ENCODE data around the gene CACNB2. TPM values are rescaled to one million over a fixed set of nuclear protein-coding genes. Genes with fewer than 3 reads are reported as not detected.

The CACNB2 gene
- total RNA-seq, 1 donor from 2014 or later: 3.5 TPM

DNA sequence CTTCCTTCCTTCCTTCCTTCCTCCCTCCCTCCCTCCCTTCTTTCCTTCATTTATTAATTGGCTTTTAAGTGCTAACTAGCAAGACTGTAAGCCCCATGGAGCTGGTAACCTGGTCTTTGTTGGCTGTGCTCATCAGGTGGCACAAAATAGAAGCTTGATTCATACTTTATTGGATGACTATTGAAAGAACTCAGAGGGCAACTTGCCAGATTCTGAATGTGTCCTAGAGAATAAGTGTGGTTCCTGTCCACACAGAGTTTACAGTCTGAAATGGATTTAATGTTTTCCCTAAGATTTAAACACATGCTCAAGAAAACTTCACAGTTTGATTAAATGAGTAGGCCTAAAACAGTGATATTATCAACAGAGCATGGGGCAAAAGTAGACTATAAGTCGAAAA is 3.1 kb upstream of the CACNB2 start:
- Mint-ChIP-seq H3K9me3 (no peaks in the 10 kb centered on the region), H3K4me1 (peaks cover 16% of the 10 kb centered on the region)

DNA sequence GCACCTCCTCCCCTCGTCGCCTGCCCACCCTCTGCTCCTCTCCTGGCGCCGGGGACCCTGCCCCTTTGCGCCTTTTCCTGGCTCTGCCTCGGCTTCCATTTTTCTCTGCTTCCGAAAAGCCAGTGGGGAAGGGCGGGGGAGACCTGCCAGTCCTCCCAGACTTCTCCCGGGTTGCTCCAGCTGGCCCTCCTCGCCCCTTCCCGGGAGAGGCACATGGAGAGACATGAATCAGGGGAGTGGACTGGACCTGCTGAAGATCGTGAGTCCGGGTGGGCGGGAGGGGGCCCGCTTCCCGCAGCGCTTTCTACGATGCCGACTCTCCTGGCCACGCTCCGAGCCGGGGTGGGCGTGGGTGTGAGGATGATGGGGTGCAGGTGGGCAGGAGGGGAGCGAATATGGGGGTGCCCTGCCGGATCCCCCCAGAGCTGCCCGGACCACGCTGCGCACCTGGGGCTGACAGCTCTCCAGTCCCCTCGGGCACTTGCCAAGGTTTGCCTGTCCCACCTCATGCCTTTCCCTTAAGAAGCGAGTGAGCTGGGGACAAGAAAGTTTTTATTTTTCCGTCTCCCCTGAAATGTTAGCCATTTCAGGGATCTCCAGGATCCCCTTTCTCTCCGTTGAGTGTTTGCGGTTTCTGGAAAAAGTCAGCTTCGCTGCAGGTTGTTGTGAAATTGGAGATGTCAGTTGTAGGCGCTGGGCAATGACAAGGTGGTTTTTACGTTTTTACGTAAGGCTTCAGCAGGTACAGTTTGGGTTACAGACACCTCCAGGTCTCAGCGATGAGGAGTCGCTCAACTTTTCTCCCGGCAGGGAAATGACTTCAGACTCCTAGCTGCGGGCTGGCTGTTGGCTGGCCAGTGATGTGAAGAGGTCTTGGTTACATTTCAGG is 977 bp downstream of the CACNB2 start:
- no peak overlapping the region for H3K9ac ChIP-seq
- H3K9me3 ChIP-seq (ENCODE audit: low read depth): no peaks in the 10 kb centered on the region
- peaks cover 45% of the 10 kb centered on the region for H3K27me3 ChIP-seq
- no peak overlapping the region for H3K27ac Mint-ChIP-seq
- no peak for TF ChIP-seq EZH2phosphoT487 (IDR thresholded peaks at IDR 0.05)
- TF ChIP-seq EZH2 (IDR thresholded peaks at IDR 0.05): no peak
- TF ChIP-seq, protein P1, sequence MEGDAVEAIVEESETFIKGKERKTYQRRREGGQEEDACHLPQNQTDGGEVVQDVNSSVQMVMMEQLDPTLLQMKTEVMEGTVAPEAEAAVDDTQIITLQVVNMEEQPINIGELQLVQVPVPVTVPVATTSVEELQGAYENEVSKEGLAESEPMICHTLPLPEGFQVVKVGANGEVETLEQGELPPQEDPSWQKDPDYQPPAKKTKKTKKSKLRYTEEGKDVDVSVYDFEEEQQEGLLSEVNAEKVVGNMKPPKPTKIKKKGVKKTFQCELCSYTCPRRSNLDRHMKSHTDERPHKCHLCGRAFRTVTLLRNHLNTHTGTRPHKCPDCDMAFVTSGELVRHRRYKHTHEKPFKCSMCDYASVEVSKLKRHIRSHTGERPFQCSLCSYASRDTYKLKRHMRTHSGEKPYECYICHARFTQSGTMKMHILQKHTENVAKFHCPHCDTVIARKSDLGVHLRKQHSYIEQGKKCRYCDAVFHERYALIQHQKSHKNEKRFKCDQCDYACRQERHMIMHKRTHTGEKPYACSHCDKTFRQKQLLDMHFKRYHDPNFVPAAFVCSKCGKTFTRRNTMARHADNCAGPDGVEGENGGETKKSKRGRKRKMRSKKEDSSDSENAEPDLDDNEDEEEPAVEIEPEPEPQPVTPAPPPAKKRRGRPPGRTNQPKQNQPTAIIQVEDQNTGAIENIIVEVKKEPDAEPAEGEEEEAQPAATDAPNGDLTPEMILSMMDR (IDR thresholded peaks at IDR 0.05): no peak
- no peaks in the 10 kb centered on the region for H3K36me3 Mint-ChIP-seq
- H3K27me3 Mint-ChIP-seq (ENCODE audit: insufficient read depth, low read depth): peaks cover 30% of the 10 kb centered on the region
- H3K4me2 ChIP-seq: peak overlapping the region; percentile 83
- DNase-seq (ENCODE audit: low spot score): peak; percentile 13
- peaks cover 2% of the 10 kb centered on the region for H3F3A ChIP-seq (ENCODE audit: low read depth)
- no peaks in the 10 kb centered on the region for H3K9me3 Mint-ChIP-seq
- H2AFZ ChIP-seq (replicated peaks): peak overlapping the region; percentile 99
- H3K27ac ChIP-seq: no peak overlapping the region
- peak overlapping the region; percentile 85 for H3K4me3 Mint-ChIP-seq
- H3K4me1 Mint-ChIP-seq: peaks cover 19% of the 10 kb centered on the region
- peak overlapping the region; percentile 78 for H3K4me3 ChIP-seq
- H3K4me1 ChIP-seq: peaks cover 12% of the 10 kb centered on the region
- H3K79me2 ChIP-seq (ENCODE audit: low read depth): no peaks in the 10 kb centered on the region
- no peaks in the 10 kb centered on the region for H3K36me3 ChIP-seq
- no peaks in the 10 kb centered on the region for H4K20me1 ChIP-seq (ENCODE audit: low read depth)

More for the DNA sequence above, 3.1 kb upstream of the CACNB2 start:
- H3K4me3 Mint-ChIP-seq: no peak overlapping the region
- Histone ChIP-seq H3F3A (ENCODE audit: low read depth) (peaks cover 2% of the 10 kb centered on the region), H3K27me3 (peaks cover 28% of the 10 kb centered on the region), H3K9me3 (ENCODE audit: low read depth) (no peaks in the 10 kb centered on the region), H3K36me3 (no peaks in the 10 kb centered on the region), H3K4me3 (no peak overlapping the region), H3K79me2 (ENCODE audit: low read depth) (no peaks in the 10 kb centered on the region), H3K9ac (no peak overlapping the region), H3K4me2 (no peak overlapping the region), H3K27ac (no peak overlapping the region), H4K20me1 (ENCODE audit: low read depth) (no peaks in the 10 kb centered on the region), H3K4me1 (peaks cover 16% of the 10 kb centered on the region), H2AFZ (replicated peaks) (no peak overlapping the region)
- H3K27ac Mint-ChIP-seq: no peak overlapping the region
- no peak for DNase-seq (ENCODE audit: low spot score)
- peaks cover 20% of the 10 kb centered on the region for H3K27me3 Mint-ChIP-seq (ENCODE audit: insufficient read depth, low read depth)
- TF ChIP-seq EZH2phosphoT487 (IDR thresholded peaks at IDR 0.05) (no peak), EZH2 (IDR thresholded peaks at IDR 0.05) (no peak)
- TF ChIP-seq, protein P1 (IDR thresholded peaks at IDR 0.05): no peak
- H3K36me3 Mint-ChIP-seq: no peaks in the 10 kb centered on the region

DNA sequence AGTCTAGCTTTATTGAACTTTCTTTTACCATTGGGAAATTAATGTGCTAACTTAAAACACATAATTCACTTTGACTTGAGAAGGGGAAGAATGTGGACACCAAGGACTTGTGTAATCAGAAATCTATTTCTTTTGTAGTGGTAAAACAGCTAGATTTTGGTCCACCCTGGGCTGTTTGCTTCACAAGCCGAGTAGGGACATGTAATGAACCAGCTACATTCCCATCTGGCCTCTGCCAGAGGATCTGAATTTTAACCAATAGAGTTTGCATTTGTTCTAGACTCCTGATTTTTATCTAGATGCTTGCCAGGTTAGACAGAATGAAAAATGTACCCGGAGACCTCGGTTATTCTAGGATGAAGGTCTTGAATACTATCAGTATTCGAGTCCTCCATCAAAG is 1.9 kb downstream of the CACNB2 start:
- Mint-ChIP-seq H3K36me3 (no peaks in the 10 kb centered on the region), H3K9me3 (no peaks in the 10 kb centered on the region), H3K4me1 (peaks cover 16% of the 10 kb centered on the region), H3K27ac (no peak overlapping the region), H3K27me3 (ENCODE audit: insufficient read depth, low read depth) (peaks cover 30% of the 10 kb centered on the region), H3K4me3 (peak overlapping the region; percentile 85)
- Histone ChIP-seq H3F3A (ENCODE audit: low read depth) (peaks cover 2% of the 10 kb centered on the region), H3K36me3 (no peaks in the 10 kb centered on the region), H4K20me1 (ENCODE audit: low read depth) (no peaks in the 10 kb centered on the region), H3K27me3 (peaks cover 45% of the 10 kb centered on the region), H3K4me3 (no peak overlapping the region), H3K27ac (no peak overlapping the region), H3K79me2 (ENCODE audit: low read depth) (no peaks in the 10 kb centered on the region), H3K9ac (no peak overlapping the region), H3K9me3 (ENCODE audit: low read depth) (no peaks in the 10 kb centered on the region), H3K4me1 (peaks cover 6% of the 10 kb centered on the region), H3K4me2 (no peak overlapping the region), H2AFZ (replicated peaks) (no peak overlapping the region)
- TF ChIP-seq, protein P1 (IDR thresholded peaks at IDR 0.05): no peak
- no peak for TF ChIP-seq EZH2phosphoT487 (IDR thresholded peaks at IDR 0.05)
- no peak for TF ChIP-seq EZH2 (IDR thresholded peaks at IDR 0.05)
- no peak for DNase-seq (ENCODE audit: low spot score)

Data from neural progenitor cell (in vitro differentiated cells).